HG03095 (cell line): ENCODE results near the gene PLBD1.
A peak's percentile ranks its signal among the peaks of the same experiment; 100 is the strongest.

Source experiments
- ATAC-seq: cut with Tn5 transposase; IDR thresholded peaks from one replicate; pipeline ENCODE4 v1.9.1; 2021; ENCODE audit warnings: moderate library complexity; ENCODE audit not compliant: unreplicated experiment

PLBD1 gene

DNA sequence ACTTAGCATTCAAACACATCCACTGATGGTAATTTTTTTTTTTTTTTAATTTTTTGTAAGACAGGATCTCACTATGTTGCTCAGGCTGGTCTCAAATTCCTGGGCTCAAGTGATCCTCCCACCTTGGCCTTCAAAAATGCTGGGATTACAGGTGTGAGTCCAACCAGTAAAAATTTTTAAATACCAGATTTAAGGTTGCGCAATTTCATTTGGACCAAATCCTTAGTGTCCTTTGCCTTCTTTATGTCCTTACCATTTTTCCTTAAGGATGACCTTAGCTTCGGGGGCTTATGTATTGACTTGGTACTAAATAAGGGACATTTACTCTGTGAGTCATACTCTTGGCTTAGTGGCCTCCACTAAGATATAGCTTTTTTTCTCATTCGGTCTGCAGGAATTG, 4.1 kb upstream of the PLBD1 start:
- no peak for ATAC-seq

DNA sequence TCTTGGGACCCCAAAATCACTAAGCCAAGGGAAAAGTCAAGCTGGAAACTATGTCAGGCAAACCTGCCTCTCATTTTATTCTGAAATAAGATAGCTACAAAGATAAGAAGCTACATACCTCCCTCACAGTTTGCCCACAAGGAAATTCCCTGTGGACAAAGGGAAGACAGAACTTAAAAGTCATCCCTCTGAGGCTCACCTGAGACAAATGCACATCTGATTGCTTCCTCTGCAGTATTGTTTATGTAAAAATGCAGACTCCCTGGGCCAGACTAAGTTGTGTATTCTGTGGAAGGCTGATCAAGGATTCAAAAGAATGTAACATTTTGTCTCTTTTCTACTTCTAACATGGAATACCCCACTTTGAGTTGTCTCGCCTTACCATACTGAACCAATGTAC, 2.5 kb upstream of the PLBD1 start:
- no peak for ATAC-seq

DNA sequence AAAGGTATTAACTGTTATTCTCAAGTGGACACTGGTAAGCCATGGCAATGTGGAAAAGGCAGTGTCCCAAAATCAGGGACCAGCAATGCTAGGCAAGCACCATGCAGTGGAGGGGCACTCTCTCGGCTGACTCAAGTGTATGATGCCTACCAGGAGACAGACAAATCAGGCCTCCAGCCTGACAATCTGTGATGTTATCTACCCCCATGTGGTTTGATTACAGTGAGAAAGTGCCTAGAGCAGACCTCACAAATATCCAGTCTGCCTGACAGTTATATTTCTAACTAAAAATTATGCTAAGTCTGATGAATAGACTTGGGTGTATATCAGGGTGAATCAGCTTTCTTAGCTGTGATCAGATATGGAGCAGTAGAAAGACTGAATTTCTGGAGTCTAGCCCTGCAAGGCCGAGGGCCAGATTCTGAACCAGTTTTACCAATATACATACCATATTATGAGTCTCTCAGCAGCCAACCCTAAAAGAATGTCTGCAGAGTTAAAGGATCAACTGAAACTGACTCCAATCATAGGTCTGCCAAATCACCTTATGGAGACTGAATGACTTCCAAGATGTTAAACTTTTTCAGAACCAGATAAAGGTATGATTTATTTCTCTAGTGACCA, 3.2 kb downstream of the PLBD1 start:
- no peak for ATAC-seq

GRCh38 chr12:14563046-14563445, 4.6 kb downstream of the PLBD1 start:
- no peak for ATAC-seq

- no peak for ATAC-seq
Observed at GRCh38 chr12:14562279-14562678, 5.4 kb downstream of the PLBD1 start.

GRCh38 chr12:14561677-14562238, 5.9 kb downstream of the PLBD1 start:
- no peak for ATAC-seq

DNA sequence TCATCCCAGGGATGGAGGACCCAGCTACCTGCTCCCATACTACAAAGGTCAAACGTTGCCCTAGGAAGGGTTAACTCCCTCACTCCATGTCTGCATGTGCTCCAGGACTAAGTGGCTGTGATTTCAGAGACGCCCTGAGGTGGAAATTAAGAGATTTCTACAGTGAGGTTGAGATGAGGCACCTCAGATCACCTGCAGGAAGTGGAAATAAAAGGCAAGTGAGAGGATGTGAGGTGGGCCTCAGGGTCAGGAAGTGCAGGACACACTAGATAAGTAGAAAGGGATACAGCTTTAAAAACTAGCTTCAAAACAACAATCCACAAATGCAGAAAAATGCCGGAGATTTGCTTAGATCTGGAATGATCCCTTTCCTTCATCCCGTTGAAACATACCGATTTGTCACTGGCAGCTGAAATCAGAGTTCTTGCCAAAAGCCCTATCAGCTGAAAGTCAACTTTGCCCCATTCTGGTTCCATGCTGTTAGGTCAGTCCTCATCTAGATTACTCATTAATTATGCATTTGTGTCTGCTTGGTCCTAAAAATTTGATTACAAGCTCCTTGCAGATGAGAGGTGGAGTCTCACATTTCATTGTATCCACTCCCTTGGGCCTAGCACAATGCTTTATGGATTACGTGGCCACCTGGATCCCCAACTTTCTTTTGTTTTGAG, 6.6 kb downstream of the PLBD1 start:
- ATAC-seq = no peak

GRCh38 chr12:14558473-14558959, 9.2 kb downstream of the PLBD1 start:
- no peak for ATAC-seq

DNA sequence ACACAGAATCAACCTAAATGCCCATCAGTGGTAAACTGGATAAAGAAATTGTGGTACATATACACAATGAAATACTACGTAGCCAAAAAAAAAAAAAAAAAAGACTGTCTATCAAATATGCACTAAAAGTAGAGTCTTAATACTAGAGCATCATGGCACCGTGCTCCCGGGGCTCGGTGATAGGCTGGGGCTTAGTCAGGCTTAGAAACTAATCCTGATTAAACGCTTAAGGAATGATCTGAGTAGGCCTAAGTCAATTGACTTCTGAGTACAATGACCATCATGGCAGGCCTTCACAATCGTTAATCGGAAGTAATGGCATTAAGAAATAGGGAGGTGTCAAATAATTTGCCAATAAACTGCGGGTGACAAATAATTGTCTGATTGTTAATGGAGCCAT, 9.7 kb downstream of the PLBD1 start:
- no peak for ATAC-seq

DNA sequence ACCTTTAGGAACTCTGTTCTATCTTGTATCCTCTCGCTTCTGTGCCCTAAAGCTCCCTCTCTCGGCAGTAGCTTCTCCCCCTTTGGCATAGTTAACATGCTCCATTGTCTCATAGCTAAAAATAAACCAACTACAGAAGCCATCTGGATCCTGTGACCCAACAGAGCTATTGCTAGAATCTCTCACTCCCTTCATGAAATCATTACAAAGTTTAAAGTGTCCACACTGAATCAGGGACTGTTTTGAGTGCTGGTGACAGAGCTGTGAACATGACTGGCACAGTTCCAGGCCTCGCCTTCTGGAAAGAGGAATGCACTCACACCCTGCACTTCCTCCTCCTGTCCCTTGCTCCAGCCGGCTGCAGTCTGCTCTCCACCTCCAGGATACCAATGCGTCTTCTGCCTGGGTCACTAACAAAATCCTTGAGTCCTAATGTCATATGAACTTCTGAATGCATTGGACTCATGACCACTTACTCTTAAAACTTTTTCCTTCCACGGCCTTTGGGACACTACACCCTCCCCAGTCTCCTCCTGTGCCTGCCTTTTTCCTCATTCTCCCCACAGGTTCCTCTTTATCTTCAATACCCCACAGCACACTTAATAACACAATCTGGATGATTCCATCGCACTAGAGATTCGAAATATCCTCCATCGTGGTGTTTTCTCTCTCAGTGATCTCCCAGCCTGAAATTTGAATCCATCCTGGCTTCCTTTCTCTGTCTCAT, 13.2 kb downstream of the PLBD1 start:
- ATAC-seq = no peak

DNA sequence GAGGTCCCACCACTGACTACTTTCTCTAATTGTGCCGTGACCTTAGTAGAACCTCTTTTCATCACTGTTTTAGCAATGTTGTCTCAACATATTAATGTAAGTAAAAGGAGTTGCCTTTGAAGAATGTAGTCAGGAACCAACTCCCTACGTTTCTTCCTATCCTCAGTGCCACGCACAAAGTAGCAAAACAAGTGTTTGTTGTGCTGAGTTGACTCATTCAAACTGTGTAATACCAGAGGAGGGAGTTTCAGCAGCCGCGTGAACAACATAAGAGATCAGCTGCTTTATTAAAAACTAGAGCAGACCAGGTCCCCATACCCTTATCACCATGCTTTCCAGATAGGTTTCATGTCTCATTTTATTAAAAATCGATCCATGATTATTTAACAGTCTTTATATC, 19.1 kb downstream of the PLBD1 start:
- no peak for ATAC-seq

DNA sequence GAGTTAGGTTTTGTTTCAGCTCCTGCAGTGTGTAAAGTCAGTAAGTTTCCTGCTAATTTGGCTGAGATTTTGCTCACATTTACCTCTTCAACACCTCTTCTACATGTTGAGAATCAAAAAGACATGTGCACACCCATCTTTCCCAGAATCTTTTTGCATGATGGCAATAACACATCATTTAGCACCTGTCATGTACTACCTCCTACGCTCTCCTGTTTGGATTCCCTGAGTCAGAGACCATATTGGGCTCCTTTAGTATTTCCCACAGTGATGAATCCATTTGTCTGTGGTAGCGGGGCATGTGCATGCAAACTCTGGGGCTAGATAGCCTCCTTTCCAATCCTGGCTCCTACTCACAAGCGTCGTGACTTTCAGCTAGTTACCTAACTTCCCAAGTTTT, 20.1 kb downstream of the PLBD1 start:
- ATAC-seq = no peak

- ATAC-seq = no peak
Observed at GRCh38 chr12:14545144-14546124, 22.2 kb downstream of the PLBD1 start.

GRCh38 chr12:14540801-14541462, 26.8 kb downstream of the PLBD1 start:
- no peak for ATAC-seq

DNA sequence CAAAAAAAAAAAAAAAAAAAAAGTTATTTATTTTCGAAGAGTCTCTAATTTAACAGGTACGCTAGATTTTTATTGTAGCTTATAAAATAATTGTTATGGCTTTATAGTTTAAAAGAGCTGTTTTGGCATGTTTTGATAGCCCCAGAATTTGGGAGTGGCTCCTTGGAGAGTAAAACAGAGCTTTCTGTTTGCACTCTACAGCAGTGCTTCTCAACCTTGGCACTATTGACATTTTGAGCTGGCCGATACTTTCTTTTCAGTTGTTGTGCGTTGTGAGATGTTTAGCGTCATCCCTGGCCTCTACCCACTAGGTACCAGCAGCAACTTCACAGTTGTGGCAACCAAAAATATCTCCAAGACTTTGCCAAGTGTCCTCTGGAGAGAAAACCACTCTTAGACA, 30.6 kb downstream of the PLBD1 start:
- no peak for ATAC-seq

GRCh38 chr12:14532152-14532551, 35.5 kb downstream of the PLBD1 start:
- ATAC-seq = no peak

DNA sequence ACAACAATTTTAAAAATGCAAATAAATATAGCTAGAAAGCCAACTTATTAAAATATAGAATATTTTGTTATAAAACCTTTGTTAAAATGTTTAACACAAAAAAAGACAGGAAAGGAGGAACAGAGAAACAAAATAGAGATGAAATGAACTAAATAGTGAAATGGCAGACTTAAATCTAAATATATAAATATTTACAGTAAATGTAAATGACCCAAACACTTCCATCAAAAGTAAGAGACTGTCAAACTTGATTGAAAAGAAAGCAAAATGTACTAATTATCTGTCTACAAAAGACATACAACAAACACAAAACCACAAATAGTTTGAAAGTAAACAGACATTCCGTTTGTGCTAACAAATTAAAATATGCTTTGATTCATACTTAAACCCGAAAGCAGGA, 41.7 kb downstream of the PLBD1 start:
- ATAC-seq = no peak

DNA sequence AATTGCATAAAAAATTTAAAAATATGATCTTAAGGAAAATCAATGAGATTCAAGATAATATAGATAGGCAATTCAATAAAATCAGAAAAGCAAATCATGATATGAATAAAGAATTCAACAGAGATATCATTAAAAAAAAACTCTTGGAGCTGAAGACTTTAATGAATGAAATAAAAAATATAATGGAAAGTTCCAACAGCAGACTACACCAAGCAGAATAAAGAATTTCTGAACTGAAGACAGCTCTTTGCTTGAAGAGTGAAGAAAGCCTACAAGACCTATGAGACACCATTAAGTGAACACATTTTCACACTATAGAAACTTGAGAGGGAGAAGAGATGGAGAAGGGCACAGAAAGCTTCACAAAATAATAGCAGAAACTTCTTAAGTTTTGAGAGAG, 45.9 kb downstream of the PLBD1 start:
- ATAC-seq = no peak

DNA sequence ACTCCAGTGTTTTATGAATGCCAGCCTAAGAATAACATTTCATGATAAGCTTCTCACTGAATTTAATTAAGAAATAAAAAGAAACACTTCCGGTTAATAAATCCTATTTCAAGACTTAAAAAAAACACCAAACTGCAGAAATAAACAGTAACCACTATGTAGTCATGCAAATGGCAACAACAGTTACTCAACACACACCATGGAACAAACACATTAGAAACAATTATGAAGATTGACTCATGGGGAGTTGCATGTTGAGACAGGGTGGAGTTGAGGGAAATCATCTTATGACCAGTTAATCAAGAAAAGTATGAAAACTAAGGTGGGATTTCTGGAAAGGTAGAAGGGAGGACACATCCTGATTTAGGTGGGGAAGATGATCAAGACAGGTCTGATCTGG, 52.7 kb downstream of the PLBD1 start:
- no peak for ATAC-seq

- ATAC-seq = peak; percentile 59
Observed at GRCh38 chr12:14514154-14514842, 53.4 kb downstream of the PLBD1 start.
